ENCODE data around the gene TMEM132C. TPM values are rescaled to one million over a fixed set of nuclear protein-coding genes. Genes with fewer than 3 reads are reported as not detected.

The TMEM132C gene
- total RNA-seq, 1 experiment from 2014 or later: not detected

GRCh38 chr12:128664501-128664900 lies 397.5 kb downstream of the TMEM132C start:
- Mint-ChIP-seq H3K4me1 (no peaks in the 10 kb centered on the region), H3K36me3 (peaks cover 64% of the 10 kb centered on the region), H3K27ac (no peak overlapping the region), H3K4me3 (no peak overlapping the region), H3K9me3 (peaks cover 56% of the 10 kb centered on the region), H3K27me3 (ENCODE audit: low read depth) (peaks cover 14% of the 10 kb centered on the region; the same call in 1 of the 2 replicates)
- TF ChIP-seq ZNF671 (CRISPR knock-in tag; IDR thresholded peaks at IDR 0.05): no peak
- TF ChIP-seq PRRX2 (CRISPR knock-in tag; IDR thresholded peaks at IDR 0.05): no peak
- no peak for TF ChIP-seq NR2C2 (CRISPR knock-in tag; IDR thresholded peaks at IDR 0.05)
- TF ChIP-seq ZNF423 (CRISPR knock-in tag; IDR thresholded peaks at IDR 0.05): no peak
- no peak for TF ChIP-seq CREM (CRISPR knock-in tag; IDR thresholded peaks at IDR 0.05)
- no peak for TF ChIP-seq CTCF (IDR thresholded peaks at IDR 0.05)
- ATAC-seq: no peak
- POLR2A ChIA-PET: no interaction called here
- no peak for DNase-seq (ENCODE audit: low spot score)
- CTCF ChIA-PET: no interaction called here

GRCh38 chr12:128667193-128667592 lies 400.2 kb downstream of the TMEM132C start:
- H3K27me3 Mint-ChIP-seq (ENCODE audit: low read depth): peaks cover 12% of the 10 kb centered on the region
- no peak overlapping the region for H3K4me3 Mint-ChIP-seq
- no peaks in the 10 kb centered on the region for H3K4me1 Mint-ChIP-seq
- H3K36me3 Mint-ChIP-seq: peaks cover 53% of the 10 kb centered on the region
- no peak for TF ChIP-seq FOXP4 (CRISPR knock-in tag; IDR thresholded peaks at IDR 0.05)
- TF ChIP-seq NR1H2 (CRISPR knock-in tag; IDR thresholded peaks at IDR 0.05): no peak
- no peak for TF ChIP-seq E2F5 (CRISPR knock-in tag; IDR thresholded peaks at IDR 0.05)
- no peak for TF ChIP-seq NFYB (CRISPR knock-in tag; conservative IDR thresholded peaks at IDR 0.05; ENCODE audit: low read depth)
- no peak for TF ChIP-seq OVOL2 (CRISPR knock-in tag; IDR thresholded peaks at IDR 0.05; ENCODE audit: borderline replicate concordance)
- TF ChIP-seq ZNF425 (CRISPR knock-in tag; conservative IDR thresholded peaks at IDR 0.05): no peak
- TF ChIP-seq AFF4 (CRISPR knock-in tag; IDR thresholded peaks at IDR 0.05; ENCODE audit: borderline replicate concordance): no peak
- no peak for TF ChIP-seq PRDM15 (CRISPR knock-in tag; IDR thresholded peaks at IDR 0.05)
- no peak for TF ChIP-seq CBFB (CRISPR knock-in tag; IDR thresholded peaks at IDR 0.05; ENCODE audit: low read depth)
- TF ChIP-seq NR3C1 (CRISPR knock-in tag; conservative IDR thresholded peaks at IDR 0.05; ENCODE audit: low read depth): no peak
- POLR2A ChIA-PET: no interaction called here
- ATAC-seq: no peak
- peaks cover 48% of the 10 kb centered on the region for H3K9me3 Mint-ChIP-seq
- H3K27ac Mint-ChIP-seq: no peak overlapping the region
- CTCF ChIA-PET: no interaction called here
- DNase-seq (ENCODE audit: low spot score): no peak

All from WTC11 (cell line).